Panc1 (cell line): Measurements from ENCODE around the gene AHDC1. TPM values are rescaled to one million over a fixed set of nuclear protein-coding genes. Genes with fewer than 3 reads are reported as not detected.

ENCODE experiments used
- ATAC-seq: fragments of 200-7000 bp; cut with Tn5 transposase; 2 replicates; pipeline ENCODE4 v1.9.1; 2020; ENCODE audit warnings: mild to moderate bottlenecking, moderate library complexity
- BruUV-seq: library from RNA; stranded (reverse); fragments of 400-500 nt; replicated peaks from 2 replicates; lab custom pipeline; 2021; lab: Mats Ljungman, UMichigan
- CTCF ChIA-PET: fragments of 300-600 bp; sonication (Branson Sonifier 250); formaldehyde crosslinking; loops from one replicate; lab custom pipeline; 2022; ENCODE audit warnings: antibody characterized with exemption; lab: Charles Lee
- POLR2A ChIA-PET: fragments of 300-600 bp; sonication (Branson Sonifier 250); formaldehyde crosslinking; loops from one replicate; lab custom pipeline; 2022; ENCODE audit warnings: antibody characterized with exemption; lab: Charles Lee
- DNase-seq: peaks from one replicate; pipeline ENCODE4 v3.0.0-alpha.2; 2010; ENCODE audit warnings: low read depth, low spot score
- H3K27ac ChIP-seq: 2 replicates; pipeline ENCODE4 v1.5.1; 2011; ENCODE audit warnings: mild to moderate bottlenecking, low read length, inconsistent platforms
- H3K27me3 ChIP-seq: fragments of 200-500 bp; sonication (Bioruptor generic); 2 replicates; pipeline ENCODE4 v1.6.0; 2014; ENCODE audit warnings: low read length, inconsistent platforms; ENCODE audit not compliant: control insufficient read depth, insufficient read depth
- H3K36me3 ChIP-seq: fragments of 200-500 bp; sonication (Bioruptor generic); 2 replicates; pipeline ENCODE4 v1.5.1; 2014; ENCODE audit warnings: inconsistent platforms, mild to moderate bottlenecking, low read length, moderate library complexity; ENCODE audit not compliant: control insufficient read depth, insufficient read depth
- H3K4me1 ChIP-seq: 2 replicates; pipeline ENCODE4 v1.5.1; 2011; ENCODE audit warnings: inconsistent platforms, mild to moderate bottlenecking, low read length, moderate library complexity; ENCODE audit not compliant: control insufficient read depth, insufficient read depth
- H3K4me3 ChIP-seq, 2 experiments: 2 replicates each; pipeline ENCODE4 v1.5.1; 2011 to 2012; ENCODE audit warnings: low read depth in 2 of 2, low read length in 2 of 2, mild to moderate bottlenecking in 2 of 2, inconsistent platforms in 1 of 2, moderate library complexity in 1 of 2
- H3K9me3 ChIP-seq: fragments of 200-500 bp; sonication (Bioruptor generic); 2 replicates; pipeline ENCODE4 v1.5.1; 2014; ENCODE audit warnings: low read depth, mild to moderate bottlenecking, inconsistent platforms, low read length, moderate library complexity; ENCODE audit not compliant: control insufficient read depth, insufficient read depth
- CTCF ChIP-seq: fragments of 450-650 bp; IDR thresholded peaks from 2 replicates; pipeline ENCODE4 v1.5.1; 2017; ENCODE audit warnings: mild to moderate bottlenecking
- POLR2AphosphoS5 ChIP-seq: IDR thresholded peaks from 2 replicates; pipeline ENCODE4 v1.6.1; 2012; ENCODE audit warnings: mild to moderate bottlenecking, low read depth, low read length, moderate library complexity
- REST ChIP-seq, 2 experiments: IDR thresholded peaks; 2 replicates each; pipeline ENCODE4 v1.6.1; 2011 to 2012; ENCODE audit warnings: low read depth in 2 of 2, control low read depth in 1 of 2, low read length in 1 of 2, mild to moderate bottlenecking in 1 of 2, moderate library complexity in 1 of 2; ENCODE audit not compliant: insufficient read depth in 1 of 2
- SIN3A ChIP-seq: IDR thresholded peaks from 2 replicates; pipeline ENCODE4 v1.6.1; 2012; ENCODE audit warnings: low read depth, mild to moderate bottlenecking, low read length, moderate library complexity, borderline replicate concordance; ENCODE audit not compliant: insufficient read depth
- TCF7L2 ChIP-seq: IDR thresholded peaks from 2 replicates; pipeline ENCODE4 v1.6.1; 2011; ENCODE audit warnings: mild to moderate bottlenecking, low read depth, low read length, inconsistent platforms
- in situ Hi-C: cut with HindIII; loops from 2 replicates; pipeline ENCODE4 v1.10.0; 2016; ENCODE audit warnings: low sequenced_read_pairs, low pct_unique_long_range_greater_than_20kb
- intact Hi-C: fragments of 100-400 bp; cut with micrococcal nuclease; formaldehyde crosslinking; loops from one replicate; pipeline ENCODE4 v1.10.0; 2022; ENCODE audit not compliant: unreplicated experiment
- total RNA-seq: library from RNA; stranded (reverse); gene quantifications from one replicate; pipeline ENCODE4 v1.2.1, GENCODE V29; 2021; ENCODE audit not compliant: unreplicated experiment

Gene AHDC1
- total RNA-seq, 1 experiment from 2014 or later = 47.1 TPM

DNA sequence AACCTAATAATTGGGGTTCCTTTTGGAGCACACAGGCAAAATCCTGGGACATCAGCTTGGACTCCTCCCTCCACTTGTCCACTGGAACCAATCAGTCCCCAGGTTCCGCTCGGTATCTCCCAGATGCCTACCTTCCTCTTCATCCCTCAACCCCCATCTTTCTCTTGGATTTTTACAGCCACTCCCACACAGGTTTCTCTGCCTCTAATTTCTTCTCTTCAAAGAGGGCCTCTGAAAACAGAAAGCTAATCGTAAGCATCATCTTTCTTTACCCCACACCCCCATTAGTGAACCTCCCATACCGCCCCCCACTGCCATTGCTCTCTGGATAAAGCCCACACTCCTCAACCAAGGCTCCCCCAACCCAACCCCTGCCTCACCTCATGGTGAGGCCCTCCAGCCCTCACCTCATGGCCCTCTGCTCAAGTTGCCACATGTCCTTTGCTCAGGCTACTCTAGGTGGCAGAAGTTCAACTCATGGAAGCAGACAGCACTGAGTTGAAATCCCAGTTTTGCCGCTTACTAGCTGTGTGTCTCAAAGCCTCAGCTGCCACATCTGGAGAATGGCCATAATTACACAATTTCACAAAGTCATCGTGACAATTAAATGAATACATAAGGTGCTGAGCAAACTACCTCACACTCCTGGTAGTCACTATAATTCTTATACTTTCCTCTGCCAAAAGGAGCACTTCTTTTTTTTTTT lies 95.8 kb downstream of the AHDC1 start:
- intact Hi-C loops = no loop called here
- ATAC-seq = no peak

GRCh38 chr1:27506703-27507102 lies 97.2 kb downstream of the AHDC1 start:
- TF ChIP-seq TCF7L2 (no peak), POLR2AphosphoS5 (no peak), CTCF (no peak), REST (IDR thresholded peaks at IDR 0.05; ENCODE audit: insufficient read depth in 1 of 2, low read depth in 2 of 2, low read length in 1 of 2) (no peak), SIN3A (no peak)
- Histone ChIP-seq H3K27ac (no peak overlapping the region), H3K4me3 (no peak overlapping the region), H3K4me1 (peaks cover 13% of the 10 kb centered on the region), H3K27me3 (no peaks in the 10 kb centered on the region), H3K36me3 (no peaks in the 10 kb centered on the region), H3K9me3 (no peaks in the 10 kb centered on the region)
- no peak for ATAC-seq
- POLR2A ChIA-PET = no interaction called here
- in situ Hi-C loops (no loop called here), intact Hi-C loops (no loop called here)
- no TSS peak for BruUV-seq
- DNase-seq = no peak
- CTCF ChIA-PET = interaction anchor here (0.6 kb wide), 1 partner anchor 98 kb away, joined by 4 read pairs; the partner anchor contains the start of gene AHDC1

More for the DNA sequence above, 95.8 kb downstream of the AHDC1 start:
- no peak overlapping the region for H3K27ac ChIP-seq
- no TSS peak for BruUV-seq
- no peaks in the 10 kb centered on the region for H3K9me3 ChIP-seq
- no peak for DNase-seq
- POLR2A ChIA-PET = interaction anchor here (0.6 to 1.1 kb wide), 2 partner anchors 11 to 36 kb away, joined by 3 read pairs; no protein-coding TSS in a partner anchor
- no peak overlapping the region for H3K4me3 ChIP-seq
- H3K36me3 ChIP-seq = no peaks in the 10 kb centered on the region
- in situ Hi-C loops = no loop called here
- CTCF ChIA-PET = interaction anchor here (0.6 kb wide), 1 partner anchor 198 kb away, joined by 3 read pairs; no protein-coding TSS in a partner anchor
- peaks cover 13% of the 10 kb centered on the region for H3K4me1 ChIP-seq
- TF ChIP-seq TCF7L2 (no peak), REST (IDR thresholded peaks at IDR 0.05; ENCODE audit: insufficient read depth in 1 of 2, low read depth in 2 of 2, low read length in 1 of 2) (no peak), SIN3A (no peak), POLR2AphosphoS5 (no peak), CTCF (no peak)
- H3K27me3 ChIP-seq = no peaks in the 10 kb centered on the region
